ENCODE results near the gene SESTD1.
"Not testable (repeated sequence)": the region's sequence is repeated elsewhere in the genome, so short reads cannot be mapped to it uniquely, and the experiment has no call there.

SESTD1 gene

GRCh38 chr2:179261151-179261825 lies 3.3 kb downstream of the SESTD1 start:
- DNase-seq (ENCODE audit: low spot score in 2 of 2) = no peak
- no peaks in the 10 kb centered on the region for H3K36me3 Mint-ChIP-seq
- peaks cover 21% of the 10 kb centered on the region for H3K4me1 Mint-ChIP-seq
- H3K4me3 Mint-ChIP-seq = no peak overlapping the region
- no peak overlapping the region for H3K27ac Mint-ChIP-seq
- H3K27me3 Mint-ChIP-seq = no peaks in the 10 kb centered on the region
- no peak for ATAC-seq (ENCODE audit: low read depth)
- H3K9me3 Mint-ChIP-seq = no peaks in the 10 kb centered on the region

GRCh38 chr2:179260224-179260623 lies 4.4 kb downstream of the SESTD1 start:
- no peak for ATAC-seq (ENCODE audit: low read depth)
- no peaks in the 10 kb centered on the region for H3K9me3 Mint-ChIP-seq
- no peaks in the 10 kb centered on the region for H3K36me3 Mint-ChIP-seq
- H3K4me3 Mint-ChIP-seq = no peak overlapping the region
- no peak for DNase-seq (ENCODE audit: low spot score in 2 of 2)
- no peak overlapping the region for H3K27ac Mint-ChIP-seq
- peaks cover 26% of the 10 kb centered on the region for H3K4me1 Mint-ChIP-seq
- no peaks in the 10 kb centered on the region for H3K27me3 Mint-ChIP-seq

- Mint-ChIP-seq H3K4me3 (peak overlapping the region; percentile 37), H3K36me3 (peaks cover 2% of the 10 kb centered on the region), H3K9me3 (no peaks in the 10 kb centered on the region), H3K27me3 (no peaks in the 10 kb centered on the region), H3K4me1 (peaks cover 48% of the 10 kb centered on the region), H3K27ac (peak overlapping the region; percentile 56)
- no peak for ATAC-seq (ENCODE audit: low read depth)
- no peak for DNase-seq (ENCODE audit: low spot score in 2 of 2)
Measured at GRCh38 chr2:179255129-179255528, 9.5 kb downstream of the SESTD1 start.

DNA sequence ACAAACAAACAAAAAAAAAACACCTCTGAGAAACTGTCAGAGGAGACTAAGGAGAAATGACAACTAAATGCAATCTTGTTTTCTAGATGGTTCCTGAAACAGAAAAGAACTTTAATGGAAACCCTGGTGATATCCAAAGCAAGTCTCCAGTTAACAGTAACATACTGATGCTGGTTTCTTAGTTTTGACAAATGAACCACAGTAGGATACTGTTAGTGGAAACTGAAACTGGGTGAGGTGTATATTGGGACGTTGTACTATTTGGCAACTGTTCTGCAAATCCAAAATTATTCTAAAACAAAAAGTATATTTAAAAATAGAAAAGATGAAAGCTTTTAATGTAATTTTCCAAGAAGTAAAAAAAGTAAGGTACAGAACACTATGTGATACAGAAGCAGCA lies 11.4 kb downstream of the SESTD1 start:
- peak overlapping the region; percentile 89 for H3K27ac Mint-ChIP-seq
- no peaks in the 10 kb centered on the region for H3K9me3 Mint-ChIP-seq
- H3K27me3 Mint-ChIP-seq = no peaks in the 10 kb centered on the region
- H3K36me3 Mint-ChIP-seq = peaks cover 4% of the 10 kb centered on the region
- H3K4me1 Mint-ChIP-seq = peaks cover 50% of the 10 kb centered on the region
- peak overlapping the region; percentile 73 for H3K4me3 Mint-ChIP-seq
- peak; percentile 66 for ATAC-seq (ENCODE audit: low read depth)
- DNase-seq (ENCODE audit: low spot score in 2 of 2) = no peak

DNA sequence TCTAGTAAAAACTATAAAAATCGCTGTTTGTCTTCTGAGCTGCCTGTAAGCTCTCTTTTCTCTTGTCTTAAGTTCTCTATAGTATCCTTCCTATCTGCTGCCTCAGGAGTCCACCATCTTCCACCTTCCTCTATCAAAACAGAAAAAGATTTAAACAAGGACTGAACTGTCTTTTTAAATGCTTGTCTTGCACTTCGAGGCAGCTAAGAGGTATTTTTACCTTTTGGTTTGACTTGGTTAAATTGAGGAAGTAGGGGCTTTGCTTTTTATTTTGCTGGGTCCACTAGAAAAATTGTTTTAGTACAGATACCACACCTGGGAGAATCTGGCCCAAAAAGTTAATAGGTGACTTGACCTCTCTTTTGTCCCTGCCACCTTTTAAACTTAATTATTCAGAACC lies 12.2 kb downstream of the SESTD1 start:
- peak overlapping the region; percentile 73 for H3K4me3 Mint-ChIP-seq

DNA sequence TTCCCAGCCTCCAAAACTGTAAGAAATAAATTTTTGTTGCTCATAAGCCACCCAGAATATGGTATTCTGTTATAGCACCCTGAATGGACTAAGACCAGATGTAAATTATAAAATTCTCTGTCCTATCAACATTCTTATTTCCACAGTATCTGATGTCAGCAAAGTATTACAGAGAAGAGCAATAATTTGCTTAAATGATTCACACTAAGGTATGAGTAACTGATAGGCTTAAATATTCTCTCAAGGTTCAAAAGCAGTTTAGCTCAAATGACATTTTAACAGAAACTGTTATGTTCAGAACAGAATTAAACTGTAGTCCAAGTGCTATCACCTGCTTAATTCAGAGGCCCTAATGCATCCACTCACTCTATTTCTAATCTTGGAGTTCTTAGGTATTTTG lies 12.8 kb downstream of the SESTD1 start:
- Mint-ChIP-seq H3K4me1 (peaks cover 52% of the 10 kb centered on the region), H3K27ac (peak overlapping the region; percentile 89), H3K36me3 (peaks cover 4% of the 10 kb centered on the region), H3K9me3 (no peaks in the 10 kb centered on the region), H3K4me3 (peak overlapping the region; percentile 73), H3K27me3 (no peaks in the 10 kb centered on the region)
- DNase-seq (ENCODE audit: low spot score in 2 of 2) (no peak), ATAC-seq (ENCODE audit: low read depth) (no peak)

More for the DNA sequence above, 12.2 kb downstream of the SESTD1 start:
- peaks cover 52% of the 10 kb centered on the region for H3K4me1 Mint-ChIP-seq
- DNase-seq (ENCODE audit: low spot score in 2 of 2) = no peak
- peak; percentile 54 for ATAC-seq (ENCODE audit: low read depth)
- H3K27ac Mint-ChIP-seq = peak overlapping the region; percentile 89
- no peaks in the 10 kb centered on the region for H3K27me3 Mint-ChIP-seq
- H3K36me3 Mint-ChIP-seq = peaks cover 4% of the 10 kb centered on the region
- no peaks in the 10 kb centered on the region for H3K9me3 Mint-ChIP-seq

GRCh38 chr2:179250848-179251504 lies 13.7 kb downstream of the SESTD1 start:
- peaks cover 53% of the 10 kb centered on the region for H3K4me1 Mint-ChIP-seq
- no peak overlapping the region for H3K4me3 Mint-ChIP-seq
- ATAC-seq (ENCODE audit: low read depth) (peak; percentile 26), DNase-seq (ENCODE audit: low spot score in 2 of 2) (no peak)
- H3K36me3 Mint-ChIP-seq = peaks cover 5% of the 10 kb centered on the region
- no peaks in the 10 kb centered on the region for H3K27me3 Mint-ChIP-seq
- H3K9me3 Mint-ChIP-seq = peaks cover 2% of the 10 kb centered on the region
- H3K27ac Mint-ChIP-seq = peak overlapping the region; percentile 89

DNA sequence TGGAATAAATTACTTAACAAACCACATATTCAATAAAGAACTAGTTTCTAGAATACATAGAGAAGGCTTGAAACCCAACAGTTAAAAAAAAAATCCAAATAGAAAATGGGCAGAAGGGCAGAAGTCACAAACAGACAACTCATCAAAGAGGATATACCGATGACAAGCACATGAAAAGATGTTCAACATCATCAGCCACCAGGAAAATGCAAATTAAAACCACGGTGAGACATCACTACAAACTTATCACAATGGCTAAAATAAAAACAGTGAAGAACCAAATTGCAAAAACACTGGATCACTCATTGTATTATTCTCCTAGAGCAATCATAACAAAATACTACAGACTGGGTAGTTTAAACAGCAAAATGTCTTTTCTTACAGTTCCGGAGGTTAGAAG lies 14.5 kb downstream of the SESTD1 start:
- Mint-ChIP-seq H3K9me3 (peaks cover 2% of the 10 kb centered on the region), H3K27ac (peak overlapping the region; percentile 89), H3K4me3 (peak overlapping the region; percentile 2), H3K36me3 (peaks cover 5% of the 10 kb centered on the region), H3K27me3 (no peaks in the 10 kb centered on the region), H3K4me1 (peaks cover 49% of the 10 kb centered on the region)
- DNase-seq (ENCODE audit: low spot score in 2 of 2) (no peak), ATAC-seq (ENCODE audit: low read depth) (peak; percentile 49)

DNA sequence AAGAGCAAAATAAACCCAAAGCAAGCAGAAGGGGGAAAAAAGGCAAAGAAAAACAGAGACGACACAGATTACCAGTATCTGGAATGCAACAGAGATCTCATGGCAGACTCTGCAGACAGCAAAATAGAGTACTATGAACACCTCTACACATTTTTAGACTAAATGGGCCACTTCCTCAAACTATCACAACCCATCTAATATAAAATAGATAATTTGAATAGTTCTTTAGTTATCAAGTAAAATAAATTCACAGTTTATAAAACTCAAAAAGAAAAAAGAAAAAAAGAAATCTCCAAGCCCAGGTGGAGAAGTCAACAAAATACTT lies 16.6 kb downstream of the SESTD1 start:
- Mint-ChIP-seq H3K27me3 (no peaks in the 10 kb centered on the region), H3K9me3 (peaks cover 3% of the 10 kb centered on the region), H3K27ac (no peak overlapping the region), H3K4me3 (peak overlapping the region; percentile 30), H3K36me3 (peaks cover 5% of the 10 kb centered on the region), H3K4me1 (peaks cover 42% of the 10 kb centered on the region)
- DNase-seq (ENCODE audit: low spot score in 2 of 2) = no peak
- no peak for ATAC-seq (ENCODE audit: low read depth)

DNA sequence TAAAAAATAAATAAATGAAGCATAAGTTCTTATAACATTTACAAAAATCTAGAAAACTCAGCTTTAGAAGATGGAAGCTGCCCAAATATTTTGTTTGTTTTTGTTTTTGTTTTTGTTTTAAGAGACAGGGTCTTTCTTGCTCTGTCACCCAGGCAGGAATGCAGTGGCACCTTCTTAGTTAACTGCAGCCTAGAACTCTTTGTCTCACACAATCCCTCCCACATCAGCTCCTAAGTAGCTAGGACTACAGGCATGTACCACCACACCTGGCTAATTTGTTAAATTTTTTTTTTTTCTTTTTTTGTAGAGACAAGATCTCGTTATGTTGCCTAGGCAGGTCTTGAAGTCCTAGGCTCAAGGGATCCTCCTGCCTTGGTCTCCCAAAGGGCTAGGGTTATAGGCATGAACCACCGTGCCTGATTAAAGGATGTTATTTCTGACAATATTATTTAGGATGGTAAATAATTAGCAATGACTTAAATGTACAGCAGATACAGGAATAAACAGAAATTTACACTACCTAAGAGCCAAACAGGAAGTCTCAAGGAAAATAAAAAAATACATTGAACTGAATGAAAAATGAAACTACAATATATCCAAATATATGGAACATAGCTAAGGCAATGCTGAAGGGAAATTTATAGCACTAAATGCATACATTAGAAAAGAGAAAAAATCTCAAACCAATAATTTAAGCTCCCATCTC lies 17.2 kb downstream of the SESTD1 start:
- no peak for ATAC-seq (ENCODE audit: low read depth)
- no peak for DNase-seq (ENCODE audit: low spot score in 2 of 2)
- peaks cover 3% of the 10 kb centered on the region for H3K9me3 Mint-ChIP-seq
- H3K4me3 Mint-ChIP-seq = peak overlapping the region; percentile 30
- peaks cover 5% of the 10 kb centered on the region for H3K36me3 Mint-ChIP-seq
- H3K27ac Mint-ChIP-seq = no peak overlapping the region
- H3K27me3 Mint-ChIP-seq = no peaks in the 10 kb centered on the region
- H3K4me1 Mint-ChIP-seq = peaks cover 40% of the 10 kb centered on the region

GRCh38 chr2:179245843-179246242 lies 18.8 kb downstream of the SESTD1 start:
- H3K27me3 Mint-ChIP-seq; H3K27ac Mint-ChIP-seq; H3K36me3 Mint-ChIP-seq; H3K4me3 Mint-ChIP-seq; ATAC-seq (ENCODE audit: low read depth); DNase-seq (ENCODE audit: low spot score in 2 of 2); H3K9me3 Mint-ChIP-seq: not testable (repeated sequence)
- H3K4me1 Mint-ChIP-seq = peaks cover 31% of the 10 kb centered on the region

DNA sequence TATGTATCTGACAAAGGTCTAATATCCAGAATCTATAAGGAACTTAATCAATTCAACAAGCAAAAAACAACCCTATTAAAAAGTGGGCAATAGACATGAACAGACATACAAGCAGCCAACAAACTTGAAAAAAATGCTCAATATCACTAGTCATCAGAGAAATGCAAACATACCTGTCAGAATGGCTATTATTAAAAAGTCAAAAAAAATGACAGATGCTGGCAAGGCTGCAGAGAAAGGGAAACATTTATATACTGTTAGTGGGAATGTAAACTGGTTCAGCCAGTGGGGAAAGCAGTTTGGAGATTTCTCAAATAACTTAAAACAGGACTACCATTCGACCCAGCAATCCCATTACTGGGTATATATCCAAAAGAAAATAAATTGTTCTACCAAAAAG lies 21.6 kb downstream of the SESTD1 start:
- Mint-ChIP-seq H3K9me3 (peaks cover 3% of the 10 kb centered on the region), H3K27ac (no peak overlapping the region), H3K4me3 (no peak overlapping the region), H3K36me3 (peaks cover 3% of the 10 kb centered on the region), H3K27me3 (no peaks in the 10 kb centered on the region), H3K4me1 (peaks cover 35% of the 10 kb centered on the region)
- DNase-seq (ENCODE audit: low spot score in 2 of 2) (no peak), ATAC-seq (ENCODE audit: low read depth) (no peak)

GRCh38 chr2:179240481-179241451 lies 23.9 kb downstream of the SESTD1 start:
- Mint-ChIP-seq H3K27ac (no peak overlapping the region), H3K9me3 (peaks cover 2% of the 10 kb centered on the region), H3K4me1 (peaks cover 34% of the 10 kb centered on the region), H3K27me3 (no peaks in the 10 kb centered on the region), H3K4me3 (no peak overlapping the region), H3K36me3 (peaks cover 3% of the 10 kb centered on the region)
- DNase-seq (ENCODE audit: low spot score in 2 of 2) (no peak), ATAC-seq (ENCODE audit: low read depth) (no peak)
